COLO668 (cell line): ENCODE results near the gene PALS2.
A peak's percentile ranks its signal among the peaks of the same experiment; 100 is the strongest.

Experiments
- DNase-seq: peaks from one replicate; lab custom pipeline; 2025; ENCODE audit not compliant: unreplicated experiment; lab: John Stamatoyannopoulos, UW

Gene PALS2

GRCh38 chr7:24587853-24588252 is 14.6 kb downstream of the PALS2 start:
- peak; percentile 38 for DNase-seq

- no peak for DNase-seq
Measured at GRCh38 chr7:24591152-24591551, 17.9 kb downstream of the PALS2 start.

- DNase-seq: no peak
Measured at GRCh38 chr7:24595671-24596418, 22.6 kb downstream of the PALS2 start.

- DNase-seq: no peak
Measured at GRCh38 chr7:24597014-24597413, 23.8 kb downstream of the PALS2 start.

GRCh38 chr7:24601600-24601999 is 28.3 kb downstream of the PALS2 start:
- DNase-seq: no peak

GRCh38 chr7:24602860-24603456 is 29.7 kb downstream of the PALS2 start:
- no peak for DNase-seq

- no peak for DNase-seq
Measured at GRCh38 chr7:24604630-24605029, 31.4 kb downstream of the PALS2 start.

- no peak for DNase-seq
Measured at GRCh38 chr7:24608504-24608903, 35.3 kb downstream of the PALS2 start.

- DNase-seq: no peak
Measured at GRCh38 chr7:24609059-24609458, 35.8 kb downstream of the PALS2 start.

- DNase-seq: no peak
Measured at GRCh38 chr7:24609570-24609969, 36.3 kb downstream of the PALS2 start.

GRCh38 chr7:24611130-24611529 is 37.9 kb downstream of the PALS2 start:
- no peak for DNase-seq

GRCh38 chr7:24617957-24618616 is 44.8 kb downstream of the PALS2 start:
- DNase-seq: no peak

GRCh38 chr7:24619978-24620377 is 46.7 kb downstream of the PALS2 start:
- DNase-seq: no peak

- DNase-seq: no peak
Measured at GRCh38 chr7:24622646-24623182, 49.5 kb downstream of the PALS2 start.
